T-cell (primary cell): Measurements from ENCODE around the gene KANSL3. TPM values are rescaled to one million over a fixed set of nuclear protein-coding genes. Genes with fewer than 3 reads are reported as not detected.
"Not testable (repeated sequence)": the region's sequence is repeated elsewhere in the genome, so short reads cannot be mapped to it uniquely, and the experiment has no call there.

Source experiments
- ATAC-seq, 4 experiments: fragments of 200-7000 bp in 3 of 4; fragments of 150-1000 bp in 1 of 4; cut with Tn5 transposase; replicated peaks in 1 of 4; 1 replicate in 3 of 4; 2 replicates in 1 of 4; pipeline ENCODE4 v1.10.0; 2021; ENCODE audit warnings: moderate library complexity in 3 of 4, mild to moderate bottlenecking in 2 of 4, moderate number of reproducible peaks in 1 of 4
- CTCF ChIA-PET, 2 donors: fragments of 300-600 bp; sonication (Branson Sonifier 250); formaldehyde crosslinking; loops; one replicate each; lab custom pipeline; 2022; ENCODE audit warnings: antibody characterized with exemption in 2 of 2; lab: Charles Lee
- POLR2A ChIA-PET, 2 donors: fragments of 300-600 bp; sonication (Branson Sonifier 250); formaldehyde crosslinking; loops; one replicate each; lab custom pipeline; 2022; ENCODE audit warnings: antibody characterized with exemption in 2 of 2; lab: Charles Lee
- DNase-seq, 35 experiments: peaks; one replicate each; pipeline versions ENCODE4 v3.0.0 to v3.0.0-alpha.2; 2013 to 2023
- H3K27ac ChIP-seq: one replicate; pipeline ENCODE4 v1.5.1; 2013; ENCODE audit warnings: low read length
- H3K27me3 ChIP-seq, 2 experiments: replicated peaks in 1 of 2; 1 replicate in 1 of 2; 2 replicates in 1 of 2; pipeline versions ENCODE4 v1.6.1 to v1.7.0; 2013; ENCODE audit warnings: low read length in 1 of 2, mixed read lengths in 1 of 2; ENCODE audit not compliant: control insufficient read depth in 2 of 2, insufficient read depth in 2 of 2; ENCODE audit errors: extremely low read depth in 1 of 2
- H3K36me3 ChIP-seq, 2 donors: 1 replicate in 1 of 2; 2 replicates in 1 of 2; pipeline versions ENCODE4 v1.6.1 to v1.7.0; 2013; ENCODE audit warnings: low read length in 1 of 2; ENCODE audit not compliant: control insufficient read depth in 2 of 2, insufficient read depth in 1 of 2; ENCODE audit errors: extremely low read depth in 1 of 2
- H3K4me1 ChIP-seq, 2 experiments: 1 replicate in 1 of 2; 2 replicates in 1 of 2; pipeline versions ENCODE4 v1.6.1 to v1.7.0; 2013; ENCODE audit warnings: low read length in 2 of 2, mixed read lengths in 1 of 2; ENCODE audit not compliant: insufficient read depth in 2 of 2, control insufficient read depth in 1 of 2; ENCODE audit errors: extremely low read depth in 1 of 2
- H3K4me3 ChIP-seq, 2 donors: 1 replicate in 1 of 2; 2 replicates in 1 of 2; pipeline versions ENCODE4 v1.5.1 to v1.7.0; 2013; ENCODE audit warnings: mild to moderate bottlenecking in 2 of 2, low read length in 1 of 2, moderate library complexity in 1 of 2; ENCODE audit not compliant: control insufficient read depth in 1 of 2; ENCODE audit errors: extremely low read depth in 1 of 2
- H3K9me3 ChIP-seq: 2 replicates; pipeline ENCODE4 v1.7.0; 2013
- H3K27ac Mint-ChIP-seq, 2 donors: one replicate each; pipeline ENCODE4 v1.8.0; 2020 to 2021; ENCODE audit warnings: mild to moderate bottlenecking in 2 of 2, mixed read lengths in 2 of 2
- H3K27me3 Mint-ChIP-seq, 2 donors: one replicate each; pipeline ENCODE4 v1.8.0; 2021 to 2022; ENCODE audit warnings: mixed read lengths in 2 of 2
- H3K36me3 Mint-ChIP-seq: one replicate; pipeline ENCODE4 v1.8.0; 2021; ENCODE audit warnings: mixed read lengths
- H3K4me1 Mint-ChIP-seq, 3 donors: one replicate each; pipeline ENCODE4 v1.8.0; 2020 to 2022; ENCODE audit warnings: mixed read lengths in 3 of 3, mild to moderate bottlenecking in 1 of 3
- H3K4me3 Mint-ChIP-seq, 3 donors: one replicate each; pipeline ENCODE4 v1.8.0; 2020 to 2022; ENCODE audit warnings: mild to moderate bottlenecking in 3 of 3, mixed read lengths in 3 of 3, moderate library complexity in 3 of 3
- H3K9me3 Mint-ChIP-seq, 3 donors: one replicate each; pipeline ENCODE4 v1.8.0; 2020 to 2022; ENCODE audit warnings: mixed read lengths in 3 of 3
- WGBS: methylation state at CpG from one replicate; pipeline ENCODE4 v1.1.5; 2013; ENCODE audit warnings: missing lambda C conversion rate; ENCODE audit not compliant: insufficient coverage; 5-methylcytosine and 5-hydroxymethylcytosine counted together
- total RNA-seq, 35 experiments: library from RNA in 6 of 35; stranded (reverse) in 6 of 35; fragments of 120-200 nt in 1 of 35; gene quantifications; one replicate each; pipeline versions ENCODE4 v1.2.1 to v1.2.4 and lab custom pipeline; 2013 to 2026

Gene KANSL3
- total RNA-seq, 5 donors from 2014 or later (not counting 1 experiment from before 2014, with no cell fraction given): 55.1 to 67.6 (median 60.2) TPM

DNA sequence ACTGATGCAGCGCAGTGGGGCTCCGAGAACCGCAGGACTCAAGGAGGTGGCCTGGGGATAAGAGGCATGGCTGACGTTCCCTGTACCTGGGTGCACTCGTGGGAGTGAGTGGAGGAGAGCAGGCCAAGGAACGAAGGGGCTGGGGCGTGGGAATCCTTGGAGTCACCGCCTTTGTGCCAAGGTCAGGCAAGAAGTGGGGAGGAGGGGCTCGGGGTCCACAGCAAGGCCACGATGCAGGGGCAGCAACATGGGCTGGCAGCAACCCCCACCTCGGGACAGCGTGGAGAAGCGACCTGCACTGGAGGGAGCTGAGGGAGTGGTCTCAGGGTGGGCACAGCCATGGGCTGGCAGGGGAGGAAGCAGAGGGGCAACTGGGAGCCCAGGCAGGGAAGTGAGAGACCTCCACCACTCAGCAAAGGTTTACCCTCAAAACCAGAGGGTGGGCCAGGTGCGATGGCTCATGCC is 82.9 kb downstream of the KANSL3 start:
- DNase-seq (no peak), ATAC-seq (no peak)
- H3K4me1 ChIP-seq: peaks cover 0 to 20% of the 10 kb centered on the region in 2 experiments
- no peak overlapping the region for H3K27ac ChIP-seq
- Mint-ChIP-seq H3K4me1 (peaks cover 22 to 36% (median 32%) of the 10 kb centered on the region in 3 donors), H3K9me3 (no peaks in the 10 kb centered on the region), H3K4me3 (peak overlapping the region in 1 of 3 donors; percentile 39), H3K36me3 (peaks cover 3% of the 10 kb centered on the region), H3K27me3 (no peaks in the 10 kb centered on the region), H3K27ac (peak overlapping the region in 1 of 2 donors; percentile 44)
- no peak overlapping the region for H3K4me3 ChIP-seq
- H3K27me3 ChIP-seq: no peaks in the 10 kb centered on the region
- POLR2A ChIA-PET: interaction anchor here (0.6 to 0.7 kb wide), 2 partner anchors 9 to 195 kb away, joined by 3 read pairs; no protein-coding TSS in a partner anchor
- WGBS: 91% methylated on average over 13 of the region's 14 CpGs
- H3K9me3 ChIP-seq: no peaks in the 10 kb centered on the region
- H3K36me3 ChIP-seq: peaks cover 8 to 30% of the 10 kb centered on the region in 2 donors
- CTCF ChIA-PET: interaction anchor here (0.8 to 3.6 kb wide), 6 partner anchors 15 to 148 kb away, joined by 3 to 48 read pairs (median 5); partner anchors contain the start of gene ARID5A (in 1 of the 2)

DNA sequence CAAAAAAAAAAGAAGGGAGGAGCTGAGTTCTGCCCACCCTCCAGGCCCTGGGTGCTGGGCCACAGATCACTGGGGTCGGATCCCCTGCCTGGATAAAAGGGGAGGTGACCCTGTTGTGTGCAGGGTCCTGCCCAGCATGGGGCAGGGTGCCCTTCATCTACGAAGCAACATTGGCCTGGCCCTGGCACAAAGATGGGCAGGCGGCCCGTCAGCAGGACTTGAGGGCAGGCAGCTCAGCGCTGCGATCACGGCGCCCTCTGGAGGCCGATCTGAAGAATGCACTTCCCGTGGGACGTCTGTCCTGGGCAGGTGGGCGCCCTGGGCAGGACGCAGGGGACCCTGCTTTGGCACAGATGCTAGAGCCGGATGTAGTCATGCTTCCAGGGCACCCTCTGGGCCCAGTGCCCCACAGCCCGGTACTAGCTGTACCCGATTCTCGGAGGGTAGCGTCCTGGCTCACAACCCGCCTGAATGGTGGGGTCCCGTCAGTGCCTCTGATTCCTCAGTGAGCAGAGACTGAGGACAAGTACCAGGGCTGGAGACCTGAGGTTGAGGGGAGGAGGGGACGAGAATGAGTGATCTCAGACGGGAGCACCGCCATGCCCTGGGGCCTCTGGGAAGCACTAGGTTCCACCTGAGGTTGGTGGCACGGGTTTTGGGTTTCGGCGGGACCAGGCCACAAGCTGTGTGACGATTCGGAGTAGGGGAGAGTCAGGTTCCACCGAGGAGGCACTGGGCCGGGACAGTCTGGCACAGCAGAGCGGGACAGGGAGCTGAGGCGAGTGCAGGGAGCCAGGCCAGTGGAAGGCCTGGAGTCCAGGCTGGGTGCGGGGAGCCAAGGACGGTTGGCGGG is 83.6 kb downstream of the KANSL3 start:
- ChIA-PET CTCF (interaction anchor here (0.6 to 3.6 kb wide), 15 partner anchors 12 to 147 kb away, joined by 3 to 48 read pairs (median 4); partner anchors contain the start of gene ARID5A (in 1 of the 2)), POLR2A (interaction anchor here (0.6 to 1.3 kb wide), 6 partner anchors 13 to 406 kb away, joined by 3 to 8 read pairs (median 4); partner anchors contain the start of genes ARID5A (in 1 of the 2) and STARD7 (in 1 of the 2))
- Mint-ChIP-seq H3K27me3 (no peaks in the 10 kb centered on the region), H3K4me3 (peak overlapping the region; percentile 6 to 39 (median 28)), H3K4me1 (peaks cover 22 to 36% (median 32%) of the 10 kb centered on the region in 3 donors), H3K9me3 (no peaks in the 10 kb centered on the region), H3K36me3 (peaks cover 3% of the 10 kb centered on the region), H3K27ac (peak overlapping the region in 1 of 2 donors; percentile 79)
- DNase-seq (peak; percentile 35 to 87 (median 61)), ATAC-seq (peak; percentile 47 to 76 (median 74))
- H3K27ac ChIP-seq: no peak overlapping the region
- peaks cover 12 to 34% of the 10 kb centered on the region in 2 donors for H3K36me3 ChIP-seq
- H3K9me3 ChIP-seq: no peaks in the 10 kb centered on the region
- peaks cover 0 to 20% of the 10 kb centered on the region in 2 experiments for H3K4me1 ChIP-seq
- H3K4me3 ChIP-seq: no peak overlapping the region
- 39% methylated on average over 35 of the region's 35 CpGs for WGBS
- H3K27me3 ChIP-seq: no peaks in the 10 kb centered on the region

DNA sequence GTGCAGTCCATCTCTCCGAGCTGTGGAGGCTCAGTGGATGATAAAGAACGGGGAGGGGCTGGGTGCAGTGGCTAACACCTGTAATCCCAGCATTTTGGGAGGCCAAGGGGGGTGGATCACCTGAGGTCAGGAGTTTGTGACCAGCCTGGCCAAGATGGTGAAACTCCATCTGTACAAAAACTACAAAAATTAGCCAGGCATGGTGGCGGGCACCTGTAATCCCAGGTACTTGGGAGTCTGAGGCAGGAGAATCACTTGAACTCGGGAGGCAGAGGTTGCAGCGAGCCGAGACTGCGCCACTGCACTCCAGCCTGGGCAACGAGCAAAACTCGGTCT is 84.2 kb downstream of the KANSL3 start:
- not testable (repeated sequence) for H3K9me3 ChIP-seq, H3K4me3 ChIP-seq

DNA sequence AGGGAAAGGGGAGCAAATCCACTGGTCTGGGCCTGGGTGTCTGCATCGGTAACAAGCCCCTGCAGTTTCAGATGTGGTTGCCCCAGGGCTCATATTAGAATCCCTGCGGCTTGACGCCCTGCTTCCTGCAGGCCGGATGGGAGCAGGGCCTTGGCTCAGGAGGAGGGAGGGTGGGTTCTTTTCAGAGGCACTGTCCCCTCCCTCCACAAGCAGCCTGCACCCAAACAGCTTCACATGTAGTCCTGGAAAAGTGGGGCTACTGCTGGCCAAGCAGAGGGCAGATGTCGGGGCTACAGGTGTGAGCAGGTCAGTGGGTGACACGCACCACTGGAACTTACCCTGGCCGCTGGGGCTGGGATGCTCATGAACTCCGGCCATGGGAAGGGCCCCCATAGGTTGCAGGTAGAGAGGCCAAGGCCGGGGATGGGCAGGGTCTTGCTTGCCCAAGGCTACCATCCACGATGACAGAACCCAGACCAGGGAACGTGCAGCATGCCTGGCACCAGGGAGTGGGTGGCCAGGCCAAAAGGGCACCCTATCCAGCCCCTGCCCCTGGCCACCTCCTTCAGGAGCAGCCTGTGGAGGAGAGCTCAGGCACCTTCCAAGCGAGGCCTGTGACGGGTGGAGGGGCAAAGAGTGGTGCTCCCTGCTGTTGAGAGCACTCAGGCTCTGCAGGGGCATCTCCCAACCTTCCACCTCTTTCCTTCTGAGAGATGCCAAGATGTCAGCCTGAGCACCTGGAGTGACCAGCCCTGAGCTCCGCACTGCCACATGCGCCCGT is 84.7 kb downstream of the KANSL3 start:
- Mint-ChIP-seq H3K4me3 (peak overlapping the region in 1 of 3 donors; percentile 39), H3K36me3 (peaks cover 7% of the 10 kb centered on the region), H3K9me3 (no peaks in the 10 kb centered on the region), H3K4me1 (peaks cover 22 to 36% (median 32%) of the 10 kb centered on the region in 3 donors), H3K27ac (peak overlapping the region in 1 of 2 donors; percentile 79), H3K27me3 (no peaks in the 10 kb centered on the region)
- WGBS: 92% methylated on average over 10 of the region's 16 CpGs
- no peak overlapping the region for H3K27ac ChIP-seq
- H3K9me3 ChIP-seq: no peaks in the 10 kb centered on the region
- DNase-seq (peak in 1 of 35 experiments; percentile 24), ATAC-seq (peak in 2 of 4 experiments; percentile 5 to 10)
- ChIA-PET POLR2A (interaction anchor here (0.5 to 1.3 kb wide), 6 partner anchors 12 to 22 kb away, joined by 3 to 8 read pairs (median 4); partner anchors contain the start of gene ARID5A (in 1 of the 2)), CTCF (interaction anchor here (0.5 to 3.6 kb wide), 12 partner anchors 13 to 299 kb away, joined by 3 to 48 read pairs (median 4); partner anchors contain the start of gene ARID5A (in 1 of the 2))
- H3K4me3 ChIP-seq: no peak overlapping the region
- peaks cover 0 to 20% of the 10 kb centered on the region in 2 experiments for H3K4me1 ChIP-seq
- no peaks in the 10 kb centered on the region for H3K27me3 ChIP-seq
- peaks cover 19 to 45% of the 10 kb centered on the region in 2 donors for H3K36me3 ChIP-seq

More for the DNA sequence above, 84.2 kb downstream of the KANSL3 start:
- Histone ChIP-seq H3K4me1 (peaks cover 0 to 20% of the 10 kb centered on the region in 2 experiments), H3K36me3 (peaks cover 14 to 40% of the 10 kb centered on the region in 2 donors)
- Mint-ChIP-seq H3K27ac (peak overlapping the region in 1 of 2 donors; percentile 79), H3K4me3 (peak overlapping the region in 2 of 3 donors; percentile 28 to 39), H3K4me1 (peaks cover 22 to 36% (median 32%) of the 10 kb centered on the region in 3 donors)
- not testable (repeated sequence) for ATAC-seq, H3K27ac ChIP-seq, H3K27me3 Mint-ChIP-seq, H3K36me3 Mint-ChIP-seq, H3K9me3 Mint-ChIP-seq, H3K27me3 ChIP-seq
- POLR2A ChIA-PET: interaction anchor here (0.6 to 1.3 kb wide), 7 partner anchors 12 to 406 kb away, joined by 3 to 8 read pairs (median 4); partner anchors contain the start of genes ARID5A (in 1 of the 2) and STARD7 (in 1 of the 2)
- peak in 1 of 35 experiments; percentile 14 for DNase-seq
- 23% methylated on average over 8 of the region's 9 CpGs for WGBS
- CTCF ChIA-PET: interaction anchor here (0.6 to 3.6 kb wide), 14 partner anchors 13 to 147 kb away, joined by 3 to 48 read pairs (median 4); partner anchors contain the start of gene ARID5A (in 1 of the 2)

DNA sequence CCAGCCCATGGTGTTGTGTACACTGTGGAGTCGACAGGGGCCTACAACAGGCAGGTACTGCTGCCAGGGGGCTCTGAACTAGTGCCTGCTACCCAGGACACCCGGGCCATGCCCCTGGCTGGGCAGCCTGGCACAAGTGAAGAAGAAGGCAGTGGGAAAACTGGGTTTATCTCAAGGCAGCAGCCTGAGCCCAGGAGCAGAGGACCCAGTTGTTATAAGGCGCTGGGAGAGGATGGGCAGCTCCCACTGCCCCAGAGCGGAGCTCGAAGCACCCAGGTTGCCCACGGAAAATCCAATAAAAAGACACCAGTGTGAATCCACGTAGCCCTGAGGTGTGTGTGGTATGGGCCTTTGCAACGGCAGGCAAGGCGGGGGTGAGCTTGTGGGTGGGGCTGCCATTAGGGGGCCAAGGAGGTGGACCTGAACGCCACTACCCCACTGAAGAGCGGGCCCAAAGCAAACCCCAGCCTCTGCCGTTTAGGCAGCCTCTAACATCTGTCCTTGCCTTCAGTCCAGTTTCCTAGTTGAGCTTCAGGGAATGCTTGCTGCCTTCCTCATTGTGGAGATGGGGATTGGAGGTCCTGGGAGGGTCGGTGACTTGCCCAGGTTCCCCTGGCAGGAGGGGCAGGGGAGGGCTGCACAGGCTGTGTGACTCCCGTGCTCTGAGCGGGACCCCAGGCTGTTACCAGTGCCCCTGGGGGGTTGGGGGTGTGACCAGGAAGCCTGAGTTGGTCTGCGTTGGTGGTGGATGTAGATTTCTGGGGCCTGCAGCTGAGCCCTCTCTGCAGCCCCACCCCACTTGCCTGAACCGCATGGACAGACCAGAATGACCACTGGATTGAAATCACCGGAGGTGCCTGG is 85.6 kb downstream of the KANSL3 start:
- CTCF ChIA-PET: interaction anchor here in 1 of 2 donors (0.5 to 3.6 kb wide), 2 partner anchors 13 to 300 kb away, joined by 7 to 48 read pairs; partner anchors contain the start of gene ARID5A
- 95% methylated on average over 5 of the region's 18 CpGs for WGBS
- H3K27me3 ChIP-seq: no peaks in the 10 kb centered on the region
- Mint-ChIP-seq H3K9me3 (no peaks in the 10 kb centered on the region), H3K27me3 (no peaks in the 10 kb centered on the region), H3K27ac (peak overlapping the region in 1 of 2 donors; percentile 39), H3K36me3 (peaks cover 11% of the 10 kb centered on the region), H3K4me3 (peak overlapping the region in 1 of 3 donors; percentile 49), H3K4me1 (peaks cover 23 to 40% (median 36%) of the 10 kb centered on the region in 3 donors)
- peaks cover 0 to 22% of the 10 kb centered on the region in 2 experiments for H3K4me1 ChIP-seq
- H3K36me3 ChIP-seq: peaks cover 19 to 53% of the 10 kb centered on the region in 2 donors
- H3K9me3 ChIP-seq: no peaks in the 10 kb centered on the region
- DNase-seq (peak in 1 of 35 experiments; percentile 10), ATAC-seq (peak in 2 of 4 experiments; percentile 7)
- H3K4me3 ChIP-seq: no peak overlapping the region
- POLR2A ChIA-PET: interaction anchor here in 1 of 2 donors (0.8 kb wide), 1 partner anchor 14 kb away, joined by 3 read pairs; no protein-coding TSS in a partner anchor
- H3K27ac ChIP-seq: no peak overlapping the region
